HCT116 (cell line): Measurements from ENCODE around the gene IRF4. TPM values are rescaled to one million over a fixed set of nuclear protein-coding genes. Genes with fewer than 3 reads are reported as not detected.

Experiments used
- ATAC-seq: fragments of 200-7000 bp; cut with Tn5 transposase; 2 replicates; pipeline ENCODE4 v1.9.1; 2020; ENCODE audit warnings: mild to moderate bottlenecking, moderate library complexity
- Bru-seq: library from RNA; stranded (reverse); fragments of 400-500 nt; gene quantifications from one replicate; lab custom pipeline; 2021; lab: Mats Ljungman, UMichigan
- BruChase-seq, 2 experiments: library from RNA; stranded (reverse); fragments of 400-500 nt; gene quantifications; one replicate each; lab custom pipeline; 2021; lab: Mats Ljungman, UMichigan
- BruUV-seq: library from RNA; stranded (reverse); fragments of 400-500 nt; replicated peaks from 2 replicates; lab custom pipeline; 2021; lab: Mats Ljungman, UMichigan
- CTCF ChIA-PET: fragments of 300-600 bp; sonication (Branson Sonifier 250); formaldehyde crosslinking; loops from one replicate; lab custom pipeline; 2021; ENCODE audit warnings: antibody characterized with exemption; lab: Charles Lee
- POLR2A ChIA-PET: fragments of 300-600, 350-600 bp; sonication (Branson Sonifier 250); formaldehyde crosslinking; loops from one replicate; lab custom pipeline; 2021; ENCODE audit warnings: antibody characterized with exemption; lab: Charles Lee
- RAD21 ChIA-PET, 2 experiments: fragments of 300-600 bp; sonication (Branson Sonifier 250); formaldehyde crosslinking; loops; one replicate each; lab custom pipeline; 2023; ENCODE audit warnings: low total read pairs in 2 of 2; ENCODE audit not compliant: uncharacterized antibody in 2 of 2, unreplicated experiment in 2 of 2, low non-redundant PET in 1 of 2; lab: Charles Lee
- DNase-seq: peaks from one replicate; pipeline ENCODE4 v3.0.0-alpha.2; 2010; ENCODE audit warnings: low read depth, low spot score
- H2AFZ ChIP-seq: fragments of 200-600 bp; shearing (Covaris generic), sonication (generic); 2 replicates; pipeline ENCODE4 v1.6.1; 2017; ENCODE audit warnings: low read depth, mixed run types, mixed read lengths, antibody characterized with exemption, low read length; ENCODE audit not compliant: poor library complexity, severe bottlenecking
- H3K27ac ChIP-seq: 2 replicates; pipeline ENCODE4 v1.5.1; 2012; ENCODE audit warnings: low read depth, low read length
- H3K27me3 ChIP-seq: fragments of 200-600 bp; sonication (generic); 2 replicates; pipeline ENCODE4 v1.6.1; 2016; ENCODE audit warnings: mixed run types, low read length, mixed read lengths; ENCODE audit not compliant: insufficient read depth
- H3K36me3 ChIP-seq, 2 experiments: fragments of 200-500 bp in 1 of 2; fragments of 200-600 bp in 1 of 2; sonication (Bioruptor generic) in 1 of 2; sonication (generic) in 1 of 2; 2 replicates each; pipeline versions ENCODE4 v1.5.1 to v1.6.1; 2014 to 2016; ENCODE audit warnings: low read length in 2 of 2, inconsistent platforms in 1 of 2, mixed read lengths in 1 of 2, mixed run types in 1 of 2; ENCODE audit not compliant: insufficient read depth in 2 of 2, control insufficient read depth in 1 of 2
- H3K4me1 ChIP-seq, 2 experiments: fragments of 200-600 bp in 1 of 2; sonication (generic) in 1 of 2; 2 replicates each; pipeline versions ENCODE4 v1.5.1 to v1.6.1; 2012 to 2017; ENCODE audit warnings: low read length in 2 of 2, inconsistent platforms in 1 of 2, mild to moderate bottlenecking in 1 of 2, mixed read lengths in 1 of 2, mixed run types in 1 of 2, moderate library complexity in 1 of 2; ENCODE audit not compliant: insufficient read depth in 2 of 2, control insufficient read depth in 1 of 2
- H3K4me2 ChIP-seq: fragments of 200-600 bp; sonication (generic); 2 replicates; pipeline ENCODE4 v1.6.1; 2017; ENCODE audit warnings: mixed run types, low read length, mixed read lengths
- H3K4me3 ChIP-seq, 2 experiments: fragments of 200-600 bp in 1 of 2; sonication (generic) in 1 of 2; replicated peaks in 1 of 2; 2 replicates each; pipeline ENCODE4 v1.5.1; 2011 to 2016; ENCODE audit warnings: low read length in 2 of 2, control low read depth in 1 of 2, low read depth in 1 of 2, mild to moderate bottlenecking in 1 of 2, mixed read lengths in 1 of 2, mixed run types in 1 of 2
- H3K79me2 ChIP-seq: fragments of 200-600 bp; sonication (generic); 2 replicates; pipeline ENCODE4 v1.6.1; 2017; ENCODE audit warnings: mild to moderate bottlenecking, mixed run types, low read length, moderate library complexity, mixed read lengths; ENCODE audit not compliant: insufficient read depth
- H3K9ac ChIP-seq: fragments of 200-600 bp; sonication (generic); 2 replicates; pipeline ENCODE4 v1.6.1; 2016; ENCODE audit warnings: low read length, mixed read lengths
- H3K9me2 ChIP-seq: fragments of 200-600 bp; sonication (generic), shearing (Covaris generic); 2 replicates; pipeline ENCODE4 v1.6.1; 2017; ENCODE audit warnings: mixed run types, mild to moderate bottlenecking, moderate library complexity; ENCODE audit not compliant: insufficient read depth
- H3K9me3 ChIP-seq, 2 experiments: fragments of 200-500 bp in 1 of 2; fragments of 200-600 bp in 1 of 2; sonication (Bioruptor generic) in 1 of 2; sonication (generic) in 1 of 2; 2 replicates each; pipeline ENCODE4 v1.6.1; 2014 to 2017; ENCODE audit warnings: low read length in 2 of 2, mixed read lengths in 2 of 2, inconsistent platforms in 1 of 2, low read depth in 1 of 2, mild to moderate bottlenecking in 1 of 2, mixed run types in 1 of 2, moderate library complexity in 1 of 2; ENCODE audit not compliant: control insufficient read depth in 1 of 2, insufficient read depth in 1 of 2
- H4K20me1 ChIP-seq: fragments of 200-600 bp; sonication (generic), shearing (Covaris generic); 2 replicates; pipeline ENCODE4 v1.6.1; 2017; ENCODE audit warnings: mixed run types, mild to moderate bottlenecking, moderate library complexity; ENCODE audit not compliant: insufficient read depth
- CBX3 ChIP-seq: IDR thresholded peaks from 2 replicates; pipeline ENCODE4 v1.6.1; 2012; ENCODE audit warnings: low read depth
- CEBPB ChIP-seq: IDR thresholded peaks from 2 replicates; pipeline ENCODE4 v1.6.1; 2012; ENCODE audit warnings: low read depth
- EGR1 ChIP-seq: IDR thresholded peaks from 2 replicates; pipeline ENCODE4 v1.6.1; 2012; ENCODE audit warnings: low read depth
- EZH2phosphoT487 ChIP-seq: fragments of 200-600 bp; IDR thresholded peaks from 2 replicates; pipeline ENCODE4 v1.6.1; 2018; ENCODE audit warnings: antibody characterized with exemption, borderline replicate concordance
- JUND ChIP-seq: IDR thresholded peaks from 2 replicates; pipeline ENCODE4 v1.6.1; 2012
- POLR2A ChIP-seq: IDR thresholded peaks from 2 replicates; pipeline ENCODE4 v1.7.0; 2011; ENCODE audit warnings: borderline replicate concordance; ENCODE audit not compliant: insufficient read depth, insufficient read length; ENCODE audit errors: extremely low read depth
- POLR2AphosphoS5 ChIP-seq: IDR thresholded peaks from 2 replicates; pipeline ENCODE4 v1.6.1; 2011; ENCODE audit warnings: mild to moderate bottlenecking, low read depth, low read length, moderate library complexity
- SP1 ChIP-seq: IDR thresholded peaks from 2 replicates; pipeline ENCODE4 v1.6.1; 2012; ENCODE audit warnings: low read depth
- SRF ChIP-seq: IDR thresholded peaks from 2 replicates; pipeline ENCODE4 v1.6.1; 2012; ENCODE audit warnings: low read depth
- YY1 ChIP-seq: IDR thresholded peaks from 2 replicates; pipeline ENCODE4 v1.6.1; 2011; ENCODE audit warnings: low read length, low read depth, moderate library complexity, mild to moderate bottlenecking; ENCODE audit not compliant: insufficient replicate concordance; ENCODE audit errors: extremely low read depth
- ZBTB33 ChIP-seq: IDR thresholded peaks from 2 replicates; pipeline ENCODE4 v1.6.1; 2011; ENCODE audit warnings: mild to moderate bottlenecking, low read length, moderate library complexity; ENCODE audit not compliant: insufficient replicate concordance; ENCODE audit errors: extremely low read depth
- ZFX ChIP-seq: fragments of 450-650 bp; IDR thresholded peaks from 2 replicates; pipeline ENCODE4 v1.6.1; 2017
- ZNF274 ChIP-seq: fragments of 200-500 bp; sonication (Bioruptor generic); IDR thresholded peaks from 2 replicates; pipeline ENCODE4 v1.6.1; 2014; ENCODE audit warnings: mild to moderate bottlenecking, low read depth, low read length, inconsistent platforms
- intact Hi-C: fragments of 100-400 bp; cut with micrococcal nuclease; formaldehyde crosslinking; loops from 2 replicates; pipeline ENCODE4 v1.10.0; 2022
- long read RNA-seq: library from polyadenylated mRNA; unstranded; transcript quantifications from one replicate; pipeline ENCODE4 v2.0.0, GENCODE V29; 2021; ENCODE audit not compliant: unreplicated experiment
- polyA plus RNA-seq: library from polyadenylated mRNA; unstranded; fragments of >200 nt; gene quantifications from 2 replicates; pipeline ENCODE4 v1.2.1, GENCODE V29; 2012; ENCODE audit warnings: missing spikeins
- total RNA-seq: library from RNA; stranded (reverse); gene quantifications from one replicate; pipeline ENCODE4 v1.2.1, GENCODE V29; 2021; ENCODE audit not compliant: unreplicated experiment
- TF ChIP-seq, protein P1 (sequence below): IDR thresholded peaks from 2 replicates; pipeline ENCODE4 v1.6.1; 2012; ENCODE audit warnings: low read depth

Gene IRF4
- total RNA-seq, result 1.2 TPM
- 0.01 and 0.04 TPM in 2 replicates for polyA plus RNA-seq
- Bru-seq, nascent RNA, result not detected
- percentile 5 among the genes with signal in this experiment for BruChase-seq, experiment 1, labeled RNA remaining after a 6-hour chase
- percentile 16 among the genes with signal in this experiment for BruChase-seq, experiment 2, labeled RNA remaining after a 2-hour chase
- long read RNA-seq, result 0 reads

DNA sequence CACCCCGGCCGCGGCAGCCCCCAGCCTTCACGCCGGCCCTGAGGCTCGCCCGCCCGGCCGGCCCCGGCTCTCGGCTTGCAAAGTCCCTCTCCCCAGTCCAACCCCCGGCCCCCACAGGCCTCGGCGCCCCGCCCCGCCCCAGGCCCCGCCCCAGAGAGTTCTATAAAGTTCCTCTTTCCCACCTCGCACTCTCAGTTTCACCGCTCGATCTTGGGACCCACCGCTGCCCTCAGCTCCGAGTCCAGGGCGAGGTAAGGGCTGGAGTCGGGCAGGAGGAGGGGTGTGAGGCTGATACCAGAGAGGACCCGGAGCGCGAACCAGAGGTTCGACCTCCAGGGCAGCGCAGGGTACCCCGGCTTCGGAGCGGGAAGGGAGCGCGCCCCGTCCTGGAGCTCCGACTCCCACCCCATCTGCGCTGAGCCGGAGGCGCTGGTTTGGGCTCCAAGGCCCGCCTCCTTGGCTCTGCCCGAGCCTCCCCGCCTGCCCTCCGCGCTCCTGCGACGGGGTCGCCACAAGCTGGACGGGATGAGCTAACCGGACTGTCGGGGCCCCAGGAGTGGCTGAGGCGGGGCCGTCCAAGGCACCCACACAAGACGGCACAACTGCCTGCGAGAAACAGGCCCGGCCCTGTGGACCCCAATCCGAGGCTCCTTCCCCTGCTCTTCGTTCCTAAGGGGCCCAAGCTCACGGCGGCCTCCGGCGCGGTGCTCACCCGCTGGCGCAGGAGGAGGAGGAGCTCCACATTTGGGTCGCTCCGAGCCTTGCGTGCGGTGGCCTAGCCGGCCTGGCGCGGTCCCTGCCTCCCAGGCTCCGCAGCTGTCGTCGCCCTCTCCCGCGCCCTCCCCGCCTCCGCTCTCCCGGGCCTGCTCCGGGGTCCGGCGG, at the start of gene IRF4:
IRF4 (plus strand) TSS at position 194 of the 882 bp plus-strand sequence. CDS start 1,401 bp downstream, outside the sequence.
- Histone ChIP-seq H3K27me3 (no peaks in the 10 kb centered on the region), H2AFZ (no peak within 1 kb of the TSS), H3K79me2 (no peaks in the 10 kb centered on the region), H3K36me3 (no peaks in the 10 kb centered on the region), H3K4me3 (no peak within 1 kb of the TSS), H3K9me2 (no peaks in the 10 kb centered on the region), H3K4me2 (no peak within 1 kb of the TSS), H3K9me3 (no peaks in the 10 kb centered on the region), H3K9ac (no peak within 1 kb of the TSS), H4K20me1 (no peaks in the 10 kb centered on the region), H3K4me1 (no peaks in the 10 kb centered on the region), H3K27ac (no peak within 1 kb of the TSS)
- TF ChIP-seq JUND, result no peak
- no peak for TF ChIP-seq EGR1
- no peak for TF ChIP-seq CBX3
- no peak for TF ChIP-seq POLR2AphosphoS5
- TF ChIP-seq ZBTB33, result no peak
- TF ChIP-seq SP1, result no peak
- TF ChIP-seq ZFX, result no peak
- TF ChIP-seq CEBPB, result no peak
- no peak for TF ChIP-seq ZNF274
- no peak for TF ChIP-seq SRF
- no peak for TF ChIP-seq POLR2A
- TF ChIP-seq, protein P1, sequence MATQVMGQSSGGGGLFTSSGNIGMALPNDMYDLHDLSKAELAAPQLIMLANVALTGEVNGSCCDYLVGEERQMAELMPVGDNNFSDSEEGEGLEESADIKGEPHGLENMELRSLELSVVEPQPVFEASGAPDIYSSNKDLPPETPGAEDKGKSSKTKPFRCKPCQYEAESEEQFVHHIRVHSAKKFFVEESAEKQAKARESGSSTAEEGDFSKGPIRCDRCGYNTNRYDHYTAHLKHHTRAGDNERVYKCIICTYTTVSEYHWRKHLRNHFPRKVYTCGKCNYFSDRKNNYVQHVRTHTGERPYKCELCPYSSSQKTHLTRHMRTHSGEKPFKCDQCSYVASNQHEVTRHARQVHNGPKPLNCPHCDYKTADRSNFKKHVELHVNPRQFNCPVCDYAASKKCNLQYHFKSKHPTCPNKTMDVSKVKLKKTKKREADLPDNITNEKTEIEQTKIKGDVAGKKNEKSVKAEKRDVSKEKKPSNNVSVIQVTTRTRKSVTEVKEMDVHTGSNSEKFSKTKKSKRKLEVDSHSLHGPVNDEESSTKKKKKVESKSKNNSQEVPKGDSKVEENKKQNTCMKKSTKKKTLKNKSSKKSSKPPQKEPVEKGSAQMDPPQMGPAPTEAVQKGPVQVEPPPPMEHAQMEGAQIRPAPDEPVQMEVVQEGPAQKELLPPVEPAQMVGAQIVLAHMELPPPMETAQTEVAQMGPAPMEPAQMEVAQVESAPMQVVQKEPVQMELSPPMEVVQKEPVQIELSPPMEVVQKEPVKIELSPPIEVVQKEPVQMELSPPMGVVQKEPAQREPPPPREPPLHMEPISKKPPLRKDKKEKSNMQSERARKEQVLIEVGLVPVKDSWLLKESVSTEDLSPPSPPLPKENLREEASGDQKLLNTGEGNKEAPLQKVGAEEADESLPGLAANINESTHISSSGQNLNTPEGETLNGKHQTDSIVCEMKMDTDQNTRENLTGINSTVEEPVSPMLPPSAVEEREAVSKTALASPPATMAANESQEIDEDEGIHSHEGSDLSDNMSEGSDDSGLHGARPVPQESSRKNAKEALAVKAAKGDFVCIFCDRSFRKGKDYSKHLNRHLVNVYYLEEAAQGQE, result no peak
- TF ChIP-seq EZH2phosphoT487, result no peak
- no peak for TF ChIP-seq YY1
- ChIA-PET CTCF (no interaction called here), RAD21 (no interaction called here), POLR2A (no interaction called here)
- BruUV-seq, result no TSS peak
- intact Hi-C loops, result no loop called here
- no peak for ATAC-seq
- DNase-seq, result no peak
